ENCODE measurements around the gene SPHK1.

SPHK1 gene

DNA sequence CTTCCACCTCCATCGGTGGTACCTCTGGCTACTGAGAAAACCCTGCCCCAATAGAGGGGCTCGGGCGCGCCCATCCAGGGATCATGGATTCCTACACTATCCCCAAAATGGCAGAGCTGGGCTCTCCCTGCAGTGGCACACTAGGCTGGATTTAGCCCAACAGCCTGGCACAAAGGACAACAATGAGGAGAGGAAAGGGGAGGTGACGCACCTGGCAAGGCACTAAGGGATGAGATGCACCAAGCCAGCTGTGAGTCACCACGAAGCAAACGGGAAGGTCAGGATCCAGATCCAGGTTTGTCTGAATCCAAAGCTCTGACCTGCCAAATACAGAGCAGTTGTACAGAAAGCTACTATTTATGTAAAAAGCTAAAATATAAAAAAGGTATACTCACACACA, 50.5 kb downstream of the SPHK1 start:
- DNase-seq (ENCODE audit: low read depth) = no peak
- no peak for TF ChIP-seq CTCF (conservative IDR thresholded peaks at IDR 0.05; ENCODE audit: low read depth, low read length)
- H3K4me3 ChIP-seq (ENCODE audit: low read depth, low read length) = no peak overlapping the region

DNA sequence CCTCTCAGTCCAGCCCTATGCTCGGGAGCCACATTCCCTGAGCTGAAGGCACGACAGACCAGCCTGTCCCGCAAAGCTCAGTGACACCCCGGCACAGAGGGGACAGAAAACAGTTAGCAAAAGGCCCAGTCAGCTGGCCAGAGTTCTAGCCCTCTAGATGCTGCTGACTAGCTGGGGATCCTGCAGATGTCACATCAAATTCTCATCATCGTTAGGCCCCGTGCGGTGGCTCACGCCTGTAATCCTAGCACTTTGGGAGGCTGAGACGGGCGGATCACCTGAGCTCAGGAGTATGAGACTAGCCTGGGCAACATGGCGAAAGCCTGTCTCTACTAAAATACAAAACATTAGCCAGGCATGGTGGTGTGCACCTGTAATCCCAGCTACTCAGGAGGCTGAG, 51.3 kb downstream of the SPHK1 start:
- TF ChIP-seq CTCF (conservative IDR thresholded peaks at IDR 0.05; ENCODE audit: low read depth, low read length) = no peak
- DNase-seq (ENCODE audit: low read depth) = no peak
- H3K4me3 ChIP-seq (ENCODE audit: low read depth, low read length) = no peak overlapping the region

Data from choroid plexus epithelial cell (primary cell).